WTC11 (cell line): ENCODE results near the gene MRPS11. TPM values are rescaled to one million over a fixed set of nuclear protein-coding genes. Genes with fewer than 3 reads are reported as not detected.

Source experiments
- ATAC-seq: fragments of 200-7000 bp; cut with Tn5 transposase; 2 replicates; pipeline ENCODE4 v1.10.0; 2021; ENCODE audit warnings: mild to moderate bottlenecking, moderate library complexity
- CTCF ChIA-PET: fragments of 300-600 bp; sonication (Branson Sonifier 250); formaldehyde crosslinking; loops from one replicate; lab custom pipeline; 2021; ENCODE audit warnings: antibody characterized with exemption; lab: Charles Lee
- POLR2A ChIA-PET: fragments of 350-600 bp; sonication (Branson Sonifier 250); formaldehyde crosslinking; loops from one replicate; lab custom pipeline; 2021; ENCODE audit warnings: antibody characterized with exemption; lab: Charles Lee
- DNase-seq: peaks from one replicate; pipeline ENCODE4 v3.0.0; 2021; ENCODE audit warnings: low spot score
- H3K27ac Mint-ChIP-seq: 2 replicates; pipeline ENCODE4 v1.8.0; 2021; ENCODE audit warnings: mixed read lengths
- H3K27me3 Mint-ChIP-seq: 2 replicates; pipeline ENCODE4 v1.8.0; 2021; ENCODE audit warnings: low read depth, mild to moderate bottlenecking, moderate library complexity, mixed read lengths
- H3K36me3 Mint-ChIP-seq: 2 replicates; pipeline ENCODE4 v1.8.0; 2021; ENCODE audit warnings: mixed read lengths
- H3K4me1 Mint-ChIP-seq: 2 replicates; pipeline ENCODE4 v1.8.0; 2022; ENCODE audit warnings: mixed read lengths
- H3K4me3 Mint-ChIP-seq: 2 replicates; pipeline ENCODE4 v1.8.0; 2021; ENCODE audit warnings: mild to moderate bottlenecking, moderate library complexity, mixed read lengths
- H3K9me3 Mint-ChIP-seq: 2 replicates; pipeline ENCODE4 v1.8.0; 2021; ENCODE audit warnings: mixed read lengths
- ATF1 ChIP-seq: sonication (generic); formaldehyde crosslinking; IDR thresholded peaks from 2 replicates; pipeline ENCODE4 v1.8.1; 2023; ENCODE audit warnings: mild to moderate bottlenecking, moderate library complexity, missing genetic modification reagents
- KAT7 ChIP-seq: sonication (generic); formaldehyde crosslinking; IDR thresholded peaks from 2 replicates; pipeline ENCODE4 v1.8.1; 2023; ENCODE audit warnings: missing genetic modification reagents, mild to moderate bottlenecking, borderline replicate concordance
- MXD4 ChIP-seq: fragments of 250-450 bp; sonication (Bioruptor Pico); IDR thresholded peaks from 2 replicates; pipeline ENCODE4 v1.8.0; 2021; ENCODE audit warnings: mild to moderate bottlenecking, moderate library complexity, borderline replicate concordance
- NFE2L1 ChIP-seq: sonication (generic); formaldehyde crosslinking; IDR thresholded peaks from 2 replicates; pipeline ENCODE4 v1.8.1; 2023; ENCODE audit warnings: missing genetic modification reagents
- NR1H2 ChIP-seq: sonication (generic); formaldehyde crosslinking; IDR thresholded peaks from 2 replicates; pipeline ENCODE4 v1.9.0; 2021; ENCODE audit warnings: mild to moderate bottlenecking, moderate library complexity, missing genetic modification reagents
- RORB ChIP-seq: fragments of 250-450 bp; sonication (Bioruptor Pico); IDR thresholded peaks from 2 replicates; pipeline ENCODE4 v1.9.0; 2021; ENCODE audit warnings: mild to moderate bottlenecking
- ZBTB21 ChIP-seq: sonication (generic); formaldehyde crosslinking; IDR thresholded peaks from 2 replicates; pipeline ENCODE4 v1.8.1; 2023; ENCODE audit warnings: mild to moderate bottlenecking, missing genetic modification reagents, borderline replicate concordance
- ZNF121 ChIP-seq: sonication (generic); formaldehyde crosslinking; IDR thresholded peaks from 2 replicates; pipeline ENCODE4 v1.8.0; 2023; ENCODE audit warnings: missing genetic modification reagents
- ZNF396 ChIP-seq: fragments of 250-450 bp; sonication (Bioruptor Pico); IDR thresholded peaks from 2 replicates; pipeline ENCODE4 v1.8.0; 2021; ENCODE audit warnings: mild to moderate bottlenecking, moderate library complexity, borderline replicate concordance
- ZNF423 ChIP-seq: fragments of 250-450 bp; sonication (Bioruptor Pico); IDR thresholded peaks from 2 replicates; pipeline ENCODE4 v2.1.2; 2022; ENCODE audit warnings: mild to moderate bottlenecking, moderate library complexity
- total RNA-seq: library from RNA; stranded (reverse); gene quantifications from 3 replicates; pipeline ENCODE4 v1.2.3, GENCODE V29; 2021
- TF ChIP-seq, protein P1 (sequence below): sonication (generic); formaldehyde crosslinking; IDR thresholded peaks from 2 replicates; pipeline ENCODE4 v1.8.1; 2022; ENCODE audit warnings: missing genetic modification reagents, borderline replicate concordance
- TF ChIP-seq, protein P2 (sequence below): sonication (generic); formaldehyde crosslinking; IDR thresholded peaks from 2 replicates; pipeline ENCODE4 v1.8.0; 2023; ENCODE audit warnings: mild to moderate bottlenecking, missing genetic modification reagents
- TF ChIP-seq, protein P3 (sequence below): sonication (generic); formaldehyde crosslinking; IDR thresholded peaks from 2 replicates; pipeline ENCODE4 v1.8.1; 2023; ENCODE audit warnings: mild to moderate bottlenecking, missing genetic modification reagents, moderate library complexity
- TF ChIP-seq, protein P4 (sequence below): sonication (generic); formaldehyde crosslinking; IDR thresholded peaks from 2 replicates; pipeline ENCODE4 v1.8.0; 2022; ENCODE audit warnings: mild to moderate bottlenecking, missing genetic modification reagents
- TF ChIP-seq, protein P5 (sequence below): sonication (generic); formaldehyde crosslinking; IDR thresholded peaks from 2 replicates; pipeline ENCODE4 v1.8.0; 2022; ENCODE audit warnings: mild to moderate bottlenecking, missing genetic modification reagents
- TF ChIP-seq, protein P6 (sequence below): fragments of 250-450 bp; sonication (Bioruptor Pico); IDR thresholded peaks from 2 replicates; pipeline ENCODE4 v2.1.2; 2022; ENCODE audit warnings: mild to moderate bottlenecking, moderate library complexity
- TF ChIP-seq, protein P7 (sequence below): fragments of 200-600 bp; IDR thresholded peaks from 2 replicates; pipeline ENCODE4 v1.8.0; 2022; ENCODE audit warnings: antibody characterized with exemption
- TF ChIP-seq, protein P8 (sequence below): sonication (generic); formaldehyde crosslinking; IDR thresholded peaks from 2 replicates; pipeline ENCODE4 v1.8.1; 2022; ENCODE audit warnings: mild to moderate bottlenecking, missing genetic modification reagents, moderate library complexity, borderline replicate concordance

Gene MRPS11
- total RNA-seq, 1 experiment from 2014 or later: 49.1 TPM

DNA sequence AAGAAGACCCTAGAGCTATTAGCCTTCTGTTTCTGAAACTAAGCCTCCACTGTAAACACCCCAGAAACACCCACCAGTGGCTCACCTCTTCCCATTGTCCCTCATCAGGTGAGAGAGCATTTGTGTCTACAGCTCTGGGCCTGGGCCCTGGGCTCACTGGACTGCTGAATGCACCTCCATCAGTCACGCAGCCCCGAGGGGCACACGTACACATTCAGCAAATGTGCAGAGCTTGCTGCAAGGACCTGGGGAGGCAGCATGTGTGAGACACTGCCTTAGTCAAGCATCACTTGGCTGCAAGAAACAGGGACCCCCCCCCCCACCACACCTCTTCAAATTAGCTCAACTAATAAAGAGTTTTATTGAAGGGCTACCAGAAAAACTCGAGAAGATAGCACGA is 29.3 kb upstream of the MRPS11 start:
- Mint-ChIP-seq H3K4me1 (peaks cover 13% of the 10 kb centered on the region), H3K36me3 (0 out of 2 replicates have a peak, but pooled peaks cover under 1% of the 10 kb centered on the region), H3K27me3 (peaks cover 8% of the 10 kb centered on the region; the same call in 1 of the 2 replicates), H3K4me3 (no peak overlapping the region), H3K27ac (no peak overlapping the region), H3K9me3 (peaks cover 5% of the 10 kb centered on the region)
- DNase-seq: no peak
- no peak for TF ChIP-seq ZNF423 (CRISPR knock-in tag)
- TF ChIP-seq, protein P1, sequence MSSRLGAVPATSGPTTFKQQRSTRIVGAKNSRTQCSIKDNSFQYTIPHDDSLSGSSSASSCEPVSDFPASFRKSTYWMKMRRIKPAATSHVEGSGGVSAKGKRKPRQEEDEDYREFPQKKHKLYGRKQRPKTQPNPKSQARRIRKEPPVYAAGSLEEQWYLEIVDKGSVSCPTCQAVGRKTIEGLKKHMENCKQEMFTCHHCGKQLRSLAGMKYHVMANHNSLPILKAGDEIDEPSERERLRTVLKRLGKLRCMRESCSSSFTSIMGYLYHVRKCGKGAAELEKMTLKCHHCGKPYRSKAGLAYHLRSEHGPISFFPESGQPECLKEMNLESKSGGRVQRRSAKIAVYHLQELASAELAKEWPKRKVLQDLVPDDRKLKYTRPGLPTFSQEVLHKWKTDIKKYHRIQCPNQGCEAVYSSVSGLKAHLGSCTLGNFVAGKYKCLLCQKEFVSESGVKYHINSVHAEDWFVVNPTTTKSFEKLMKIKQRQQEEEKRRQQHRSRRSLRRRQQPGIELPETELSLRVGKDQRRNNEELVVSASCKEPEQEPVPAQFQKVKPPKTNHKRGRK (CRISPR knock-in tag): no peak
- no peak for TF ChIP-seq ZNF121 (CRISPR knock-in tag)
- TF ChIP-seq, protein P2, sequence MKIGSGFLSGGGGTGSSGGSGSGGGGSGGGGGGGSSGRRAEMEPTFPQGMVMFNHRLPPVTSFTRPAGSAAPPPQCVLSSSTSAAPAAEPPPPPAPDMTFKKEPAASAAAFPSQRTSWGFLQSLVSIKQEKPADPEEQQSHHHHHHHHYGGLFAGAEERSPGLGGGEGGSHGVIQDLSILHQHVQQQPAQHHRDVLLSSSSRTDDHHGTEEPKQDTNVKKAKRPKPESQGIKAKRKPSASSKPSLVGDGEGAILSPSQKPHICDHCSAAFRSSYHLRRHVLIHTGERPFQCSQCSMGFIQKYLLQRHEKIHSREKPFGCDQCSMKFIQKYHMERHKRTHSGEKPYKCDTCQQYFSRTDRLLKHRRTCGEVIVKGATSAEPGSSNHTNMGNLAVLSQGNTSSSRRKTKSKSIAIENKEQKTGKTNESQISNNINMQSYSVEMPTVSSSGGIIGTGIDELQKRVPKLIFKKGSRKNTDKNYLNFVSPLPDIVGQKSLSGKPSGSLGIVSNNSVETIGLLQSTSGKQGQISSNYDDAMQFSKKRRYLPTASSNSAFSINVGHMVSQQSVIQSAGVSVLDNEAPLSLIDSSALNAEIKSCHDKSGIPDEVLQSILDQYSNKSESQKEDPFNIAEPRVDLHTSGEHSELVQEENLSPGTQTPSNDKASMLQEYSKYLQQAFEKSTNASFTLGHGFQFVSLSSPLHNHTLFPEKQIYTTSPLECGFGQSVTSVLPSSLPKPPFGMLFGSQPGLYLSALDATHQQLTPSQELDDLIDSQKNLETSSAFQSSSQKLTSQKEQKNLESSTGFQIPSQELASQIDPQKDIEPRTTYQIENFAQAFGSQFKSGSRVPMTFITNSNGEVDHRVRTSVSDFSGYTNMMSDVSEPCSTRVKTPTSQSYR (CRISPR knock-in tag): no peak
- TF ChIP-seq, protein P3, sequence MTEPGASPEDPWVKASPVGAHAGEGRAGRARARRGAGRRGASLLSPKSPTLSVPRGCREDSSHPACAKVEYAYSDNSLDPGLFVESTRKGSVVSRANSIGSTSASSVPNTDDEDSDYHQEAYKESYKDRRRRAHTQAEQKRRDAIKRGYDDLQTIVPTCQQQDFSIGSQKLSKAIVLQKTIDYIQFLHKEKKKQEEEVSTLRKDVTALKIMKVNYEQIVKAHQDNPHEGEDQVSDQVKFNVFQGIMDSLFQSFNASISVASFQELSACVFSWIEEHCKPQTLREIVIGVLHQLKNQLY (CRISPR knock-in tag): no peak
- TF ChIP-seq ATF1: no peak
- TF ChIP-seq NR1H2 (CRISPR knock-in tag): no peak
- no peak for TF ChIP-seq KAT7
- TF ChIP-seq, protein P4, sequence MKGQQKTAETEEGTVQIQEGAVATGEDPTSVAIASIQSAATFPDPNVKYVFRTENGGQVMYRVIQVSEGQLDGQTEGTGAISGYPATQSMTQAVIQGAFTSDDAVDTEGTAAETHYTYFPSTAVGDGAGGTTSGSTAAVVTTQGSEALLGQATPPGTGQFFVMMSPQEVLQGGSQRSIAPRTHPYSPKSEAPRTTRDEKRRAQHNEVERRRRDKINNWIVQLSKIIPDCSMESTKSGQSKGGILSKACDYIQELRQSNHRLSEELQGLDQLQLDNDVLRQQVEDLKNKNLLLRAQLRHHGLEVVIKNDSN: no peak
- TF ChIP-seq, protein P5, sequence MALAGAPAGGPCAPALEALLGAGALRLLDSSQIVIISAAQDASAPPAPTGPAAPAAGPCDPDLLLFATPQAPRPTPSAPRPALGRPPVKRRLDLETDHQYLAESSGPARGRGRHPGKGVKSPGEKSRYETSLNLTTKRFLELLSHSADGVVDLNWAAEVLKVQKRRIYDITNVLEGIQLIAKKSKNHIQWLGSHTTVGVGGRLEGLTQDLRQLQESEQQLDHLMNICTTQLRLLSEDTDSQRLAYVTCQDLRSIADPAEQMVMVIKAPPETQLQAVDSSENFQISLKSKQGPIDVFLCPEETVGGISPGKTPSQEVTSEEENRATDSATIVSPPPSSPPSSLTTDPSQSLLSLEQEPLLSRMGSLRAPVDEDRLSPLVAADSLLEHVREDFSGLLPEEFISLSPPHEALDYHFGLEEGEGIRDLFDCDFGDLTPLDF (CRISPR knock-in tag): no peak
- TF ChIP-seq, protein P6, sequence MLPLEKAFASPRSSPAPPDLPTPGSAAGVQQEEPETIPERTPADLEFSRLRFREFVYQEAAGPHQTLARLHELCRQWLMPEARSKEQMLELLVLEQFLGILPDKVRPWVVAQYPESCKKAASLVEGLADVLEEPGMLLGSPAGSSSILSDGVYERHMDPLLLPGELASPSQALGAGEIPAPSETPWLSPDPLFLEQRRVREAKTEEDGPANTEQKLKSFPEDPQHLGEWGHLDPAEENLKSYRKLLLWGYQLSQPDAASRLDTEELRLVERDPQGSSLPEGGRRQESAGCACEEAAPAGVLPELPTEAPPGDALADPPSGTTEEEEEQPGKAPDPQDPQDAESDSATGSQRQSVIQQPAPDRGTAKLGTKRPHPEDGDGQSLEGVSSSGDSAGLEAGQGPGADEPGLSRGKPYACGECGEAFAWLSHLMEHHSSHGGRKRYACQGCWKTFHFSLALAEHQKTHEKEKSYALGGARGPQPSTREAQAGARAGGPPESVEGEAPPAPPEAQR (CRISPR knock-in tag): no peak
- TF ChIP-seq, protein P7, sequence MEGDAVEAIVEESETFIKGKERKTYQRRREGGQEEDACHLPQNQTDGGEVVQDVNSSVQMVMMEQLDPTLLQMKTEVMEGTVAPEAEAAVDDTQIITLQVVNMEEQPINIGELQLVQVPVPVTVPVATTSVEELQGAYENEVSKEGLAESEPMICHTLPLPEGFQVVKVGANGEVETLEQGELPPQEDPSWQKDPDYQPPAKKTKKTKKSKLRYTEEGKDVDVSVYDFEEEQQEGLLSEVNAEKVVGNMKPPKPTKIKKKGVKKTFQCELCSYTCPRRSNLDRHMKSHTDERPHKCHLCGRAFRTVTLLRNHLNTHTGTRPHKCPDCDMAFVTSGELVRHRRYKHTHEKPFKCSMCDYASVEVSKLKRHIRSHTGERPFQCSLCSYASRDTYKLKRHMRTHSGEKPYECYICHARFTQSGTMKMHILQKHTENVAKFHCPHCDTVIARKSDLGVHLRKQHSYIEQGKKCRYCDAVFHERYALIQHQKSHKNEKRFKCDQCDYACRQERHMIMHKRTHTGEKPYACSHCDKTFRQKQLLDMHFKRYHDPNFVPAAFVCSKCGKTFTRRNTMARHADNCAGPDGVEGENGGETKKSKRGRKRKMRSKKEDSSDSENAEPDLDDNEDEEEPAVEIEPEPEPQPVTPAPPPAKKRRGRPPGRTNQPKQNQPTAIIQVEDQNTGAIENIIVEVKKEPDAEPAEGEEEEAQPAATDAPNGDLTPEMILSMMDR: no peak
- CTCF ChIA-PET: interaction anchor here (1.0 to 3.3 kb wide), 5 partner anchors 12 to 164 kb away, joined by 3 to 11 read pairs (median 3); no protein-coding TSS in a partner anchor
- POLR2A ChIA-PET: no interaction called here
- ATAC-seq: no peak

DNA sequence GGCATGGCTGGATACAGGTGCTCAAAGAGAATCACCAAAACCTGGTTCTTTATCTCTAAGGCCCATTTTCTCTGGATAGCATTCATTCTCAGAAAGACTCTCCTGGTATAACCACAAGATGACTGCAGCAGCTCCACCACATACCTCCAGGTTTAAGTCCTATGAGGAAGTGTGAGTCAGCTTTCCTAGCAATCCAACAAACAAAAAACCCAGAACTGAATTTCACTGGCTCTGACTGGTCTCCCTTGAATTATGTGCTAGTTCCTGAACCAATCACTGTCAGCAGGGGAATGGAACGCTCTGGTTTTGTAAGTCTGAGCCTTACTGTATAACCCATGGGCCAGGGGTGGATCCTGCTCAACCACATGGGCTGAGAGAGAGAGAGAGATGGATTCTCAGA is 27.5 kb upstream of the MRPS11 start:
- ChIA-PET POLR2A (no interaction called here), CTCF (interaction anchor here (3.3 kb wide), 1 partner anchor 10 kb away, joined by 11 read pairs; no protein-coding TSS in a partner anchor)
- DNase-seq: no peak
- ATAC-seq: no peak
- Mint-ChIP-seq H3K27me3 (peaks cover 22% of the 10 kb centered on the region), H3K4me1 (peaks cover 7% of the 10 kb centered on the region; the same call in 1 of the 2 replicates), H3K36me3 (peaks cover 9% of the 10 kb centered on the region), H3K27ac (no peak overlapping the region), H3K9me3 (peaks cover 22% of the 10 kb centered on the region), H3K4me3 (no peak overlapping the region)
- no peak for TF ChIP-seq NFE2L1 (CRISPR knock-in tag)
- TF ChIP-seq MXD4: no peak
- TF ChIP-seq, protein P8, sequence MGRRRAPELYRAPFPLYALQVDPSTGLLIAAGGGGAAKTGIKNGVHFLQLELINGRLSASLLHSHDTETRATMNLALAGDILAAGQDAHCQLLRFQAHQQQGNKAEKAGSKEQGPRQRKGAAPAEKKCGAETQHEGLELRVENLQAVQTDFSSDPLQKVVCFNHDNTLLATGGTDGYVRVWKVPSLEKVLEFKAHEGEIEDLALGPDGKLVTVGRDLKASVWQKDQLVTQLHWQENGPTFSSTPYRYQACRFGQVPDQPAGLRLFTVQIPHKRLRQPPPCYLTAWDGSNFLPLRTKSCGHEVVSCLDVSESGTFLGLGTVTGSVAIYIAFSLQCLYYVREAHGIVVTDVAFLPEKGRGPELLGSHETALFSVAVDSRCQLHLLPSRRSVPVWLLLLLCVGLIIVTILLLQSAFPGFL (CRISPR knock-in tag): no peak
- TF ChIP-seq, protein P2 (CRISPR knock-in tag): no peak
- TF ChIP-seq RORB (CRISPR knock-in tag): no peak
- TF ChIP-seq ZBTB21 (CRISPR knock-in tag): no peak
- TF ChIP-seq ZNF396: no peak
